ENCODE measurements around the gene TMA7B. TPM values are rescaled to one million over a fixed set of nuclear protein-coding genes. Genes with fewer than 3 reads are reported as not detected.
A peak's percentile ranks its signal among the peaks of the same experiment; 100 is the strongest.

TMA7B gene
- not detected in 2 replicates for total RNA-seq
- long read RNA-seq: 0 reads

DNA sequence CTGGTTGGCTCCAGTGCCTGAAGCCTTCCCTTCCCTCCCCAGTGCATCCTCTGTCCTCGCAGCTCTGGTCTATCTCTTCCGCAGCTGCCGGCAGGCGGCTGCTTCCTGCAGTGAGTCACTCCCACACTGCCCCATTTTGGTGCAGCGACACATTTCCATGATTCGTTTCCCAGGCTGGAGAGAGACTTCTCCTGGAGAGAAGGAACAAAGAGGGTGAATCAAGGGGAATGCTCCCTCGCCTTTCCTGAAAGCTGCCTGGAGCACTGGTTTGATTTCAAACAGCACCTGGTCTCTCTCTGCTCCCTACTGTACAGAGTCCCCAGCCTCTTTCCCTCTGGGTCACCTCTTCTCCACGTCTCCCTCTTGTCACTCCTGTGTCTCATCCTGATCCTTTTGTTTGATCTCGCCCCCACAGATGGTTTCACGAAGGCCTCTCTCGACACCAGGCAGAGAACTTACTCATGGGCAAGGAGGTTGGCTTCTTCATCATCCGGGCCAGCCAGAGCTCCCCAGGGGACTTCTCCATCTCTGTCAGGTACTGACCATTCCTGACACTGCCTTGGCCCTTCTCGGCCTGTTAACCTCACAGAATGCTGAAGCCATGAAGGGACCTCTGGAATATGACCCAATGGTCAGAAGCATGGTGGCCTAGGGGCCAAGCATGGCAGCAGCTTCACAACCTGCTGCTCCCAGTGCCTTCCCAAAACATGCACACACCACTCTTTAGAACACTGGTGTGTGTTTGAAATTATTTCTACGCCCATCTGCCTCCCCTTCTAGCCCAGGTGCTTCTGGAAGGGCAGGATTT is at the start of gene TMA7B:
Gene TMA7B (plus strand): TSS at position 758 of the 808 bp plus-strand sequence. CDS start 3,978 bp downstream, outside the sequence.
- TF ChIP-seq, protein P1, sequence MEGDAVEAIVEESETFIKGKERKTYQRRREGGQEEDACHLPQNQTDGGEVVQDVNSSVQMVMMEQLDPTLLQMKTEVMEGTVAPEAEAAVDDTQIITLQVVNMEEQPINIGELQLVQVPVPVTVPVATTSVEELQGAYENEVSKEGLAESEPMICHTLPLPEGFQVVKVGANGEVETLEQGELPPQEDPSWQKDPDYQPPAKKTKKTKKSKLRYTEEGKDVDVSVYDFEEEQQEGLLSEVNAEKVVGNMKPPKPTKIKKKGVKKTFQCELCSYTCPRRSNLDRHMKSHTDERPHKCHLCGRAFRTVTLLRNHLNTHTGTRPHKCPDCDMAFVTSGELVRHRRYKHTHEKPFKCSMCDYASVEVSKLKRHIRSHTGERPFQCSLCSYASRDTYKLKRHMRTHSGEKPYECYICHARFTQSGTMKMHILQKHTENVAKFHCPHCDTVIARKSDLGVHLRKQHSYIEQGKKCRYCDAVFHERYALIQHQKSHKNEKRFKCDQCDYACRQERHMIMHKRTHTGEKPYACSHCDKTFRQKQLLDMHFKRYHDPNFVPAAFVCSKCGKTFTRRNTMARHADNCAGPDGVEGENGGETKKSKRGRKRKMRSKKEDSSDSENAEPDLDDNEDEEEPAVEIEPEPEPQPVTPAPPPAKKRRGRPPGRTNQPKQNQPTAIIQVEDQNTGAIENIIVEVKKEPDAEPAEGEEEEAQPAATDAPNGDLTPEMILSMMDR (conservative IDR thresholded peaks at IDR 0.05): peak; percentile 43
- Mint-ChIP-seq H3K27me3 (ENCODE audit: low read depth) (peaks cover 12% of the 10 kb centered on the region), H3K4me1 (peaks cover 13% of the 10 kb centered on the region), H3K4me3 (no peak within 1 kb of the TSS), H3K27ac (ENCODE audit: unreplicated experiment) (peak within 1 kb of the TSS; percentile 17), H3K9me3 (no peaks in the 10 kb centered on the region), H3K36me3 (ENCODE audit: low read depth) (no peaks in the 10 kb centered on the region)
- DNase-seq (ENCODE audit: low read depth, low spot score): no peak

DNA sequence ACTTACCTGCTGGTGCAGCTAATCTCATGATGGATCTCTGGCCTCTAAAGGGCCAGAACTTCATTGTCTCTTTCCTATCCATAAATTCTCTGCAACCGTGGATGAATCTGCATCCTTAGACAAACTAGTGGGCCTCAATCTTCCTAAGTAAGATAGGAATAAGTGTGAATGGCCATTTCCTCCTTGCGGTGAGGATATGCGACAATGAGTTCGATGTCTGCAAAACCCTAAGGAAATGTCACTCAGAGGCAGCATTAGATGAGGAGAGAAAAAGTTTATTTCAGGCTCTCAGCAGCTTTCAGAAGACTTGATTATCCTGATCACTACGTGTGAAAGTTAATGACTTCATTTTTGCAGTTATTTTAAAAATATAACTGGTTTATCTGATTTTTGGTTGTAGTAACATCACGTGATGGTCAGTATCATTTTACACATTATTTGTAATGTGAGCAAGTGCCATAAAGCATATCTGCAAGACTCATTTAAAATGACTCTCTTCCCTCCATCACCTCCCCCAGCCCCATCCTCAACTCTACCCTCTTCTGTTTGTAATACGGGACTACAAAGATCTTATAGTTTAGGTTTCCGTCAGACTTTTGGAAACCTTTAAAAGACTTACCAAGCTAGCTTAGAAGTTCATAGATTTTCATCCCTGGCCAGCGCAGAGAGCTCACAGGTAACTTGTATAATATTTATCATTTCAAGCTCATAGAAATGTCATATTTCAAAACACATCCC is 49.2 kb upstream of the TMA7B start:
- Mint-ChIP-seq H3K9me3 (no peaks in the 10 kb centered on the region), H3K27me3 (ENCODE audit: low read depth) (peaks cover 6% of the 10 kb centered on the region), H3K27ac (ENCODE audit: unreplicated experiment) (no peak overlapping the region), H3K36me3 (ENCODE audit: low read depth) (no peaks in the 10 kb centered on the region), H3K4me3 (no peak overlapping the region), H3K4me1 (peaks cover 25% of the 10 kb centered on the region)
- TF ChIP-seq, protein P1 (conservative IDR thresholded peaks at IDR 0.05): no peak
- no peak for DNase-seq (ENCODE audit: low read depth, low spot score)

DNA sequence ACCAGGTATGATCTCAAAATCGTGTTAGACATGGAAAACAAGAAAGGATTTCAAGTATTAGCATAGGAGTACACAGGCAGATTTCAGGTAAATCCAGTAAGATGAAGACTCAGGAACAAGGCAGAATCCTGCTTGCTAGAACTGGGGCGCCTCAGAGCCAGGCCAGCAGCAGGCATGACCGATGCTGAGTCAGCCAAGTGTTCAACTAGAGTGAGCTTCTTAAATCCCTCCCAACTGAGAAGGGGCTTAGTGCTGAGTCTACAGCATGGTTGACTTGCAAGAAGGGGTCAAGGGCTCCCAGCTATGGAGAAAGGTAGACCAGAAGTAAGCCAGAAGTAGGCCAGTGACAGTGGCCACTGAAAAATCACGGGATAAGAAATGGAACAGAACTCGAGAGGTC is 46.9 kb upstream of the TMA7B start:
- no peak overlapping the region for H3K27ac Mint-ChIP-seq (ENCODE audit: unreplicated experiment)
- no peak overlapping the region for H3K4me3 Mint-ChIP-seq
- peaks cover 23% of the 10 kb centered on the region for H3K4me1 Mint-ChIP-seq

DNA sequence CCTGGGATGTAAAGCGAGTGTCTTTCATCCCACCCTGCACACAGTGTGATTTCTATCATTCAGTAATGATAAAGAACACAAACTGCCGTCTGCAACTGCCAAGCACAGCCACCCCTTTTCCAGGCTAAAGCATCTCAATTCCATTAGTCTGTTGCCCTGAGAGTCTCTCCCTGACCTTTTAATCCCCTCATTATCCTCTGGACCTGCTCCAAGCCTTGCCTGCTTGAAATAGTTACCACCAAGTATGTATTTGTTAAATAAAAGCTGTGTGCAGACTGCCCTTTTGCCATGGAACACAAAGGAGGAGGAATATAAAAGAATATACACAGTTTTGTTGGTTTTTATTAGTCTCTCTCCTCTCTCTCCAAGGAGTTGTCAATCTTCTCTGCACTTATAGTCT is 46.3 kb upstream of the TMA7B start:
- Mint-ChIP-seq H3K36me3 (ENCODE audit: low read depth) (no peaks in the 10 kb centered on the region), H3K27me3 (ENCODE audit: low read depth) (peaks cover 8% of the 10 kb centered on the region), H3K9me3 (no peaks in the 10 kb centered on the region), H3K4me1 (peaks cover 17% of the 10 kb centered on the region), H3K27ac (ENCODE audit: unreplicated experiment) (no peak overlapping the region), H3K4me3 (no peak overlapping the region)
- DNase-seq (ENCODE audit: low read depth, low spot score): no peak
- TF ChIP-seq, protein P1 (conservative IDR thresholded peaks at IDR 0.05): no peak

More for the DNA sequence above, 46.9 kb upstream of the TMA7B start:
- Mint-ChIP-seq H3K36me3 (ENCODE audit: low read depth) (no peaks in the 10 kb centered on the region), H3K27me3 (ENCODE audit: low read depth) (peaks cover 8% of the 10 kb centered on the region), H3K9me3 (no peaks in the 10 kb centered on the region)
- TF ChIP-seq, protein P1 (conservative IDR thresholded peaks at IDR 0.05): no peak
- no peak for DNase-seq (ENCODE audit: low read depth, low spot score)

DNA sequence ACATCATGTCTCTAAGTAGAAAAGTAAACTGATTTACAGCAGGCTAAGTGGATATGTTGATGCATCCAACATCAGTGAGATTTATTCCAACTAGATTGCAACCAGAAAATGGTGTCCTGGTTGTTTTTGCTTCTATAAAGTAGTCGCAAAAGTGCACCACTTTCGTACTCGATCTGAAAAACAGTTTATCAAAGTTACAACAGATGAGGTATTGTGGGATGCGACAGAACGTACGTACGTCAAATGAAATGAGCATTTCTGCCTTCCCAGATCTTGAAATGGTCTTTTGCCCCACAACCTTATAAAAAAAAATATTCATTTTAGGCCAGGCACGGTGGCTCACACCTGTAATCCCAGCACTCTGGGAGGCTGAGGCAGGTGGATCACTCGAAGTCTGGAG is 45.6 kb upstream of the TMA7B start:
- TF ChIP-seq, protein P1 (conservative IDR thresholded peaks at IDR 0.05): no peak
- no peak for DNase-seq (ENCODE audit: low read depth, low spot score)
- H3K36me3 Mint-ChIP-seq (ENCODE audit: low read depth): no peaks in the 10 kb centered on the region
- H3K4me1 Mint-ChIP-seq: peaks cover 17% of the 10 kb centered on the region
- H3K27ac Mint-ChIP-seq (ENCODE audit: unreplicated experiment): no peak overlapping the region
- H3K4me3 Mint-ChIP-seq: no peak overlapping the region
- H3K9me3 Mint-ChIP-seq: no peaks in the 10 kb centered on the region
- peaks cover 8% of the 10 kb centered on the region for H3K27me3 Mint-ChIP-seq (ENCODE audit: low read depth)

Measured in neural crest cell (in vitro differentiated cells).